ENCODE measurements around the gene SPNS1.

The SPNS1 gene

GRCh38 chr16:29029168-29029994 lies 54.8 kb downstream of the SPNS1 start:
- no peak for DNase-seq

GRCh38 chr16:29030086-29030840 lies 55.7 kb downstream of the SPNS1 start:
- no peak for DNase-seq
